BJ (cell line): ENCODE measurements around the gene VAMP2. TPM values are rescaled to one million over a fixed set of nuclear protein-coding genes. Genes with fewer than 3 reads are reported as not detected.

Source experiments
- CTCF ChIA-PET: fragments of 350-600 bp; formaldehyde crosslinking; extraction: SDS; loops from one replicate; lab custom pipeline; 2021; ENCODE audit warnings: antibody characterized with exemption, inconsistent platforms; lab: Yijun Ruan, JAX
- POLR2A ChIA-PET: fragments of 300-600 bp; sonication (Branson Sonifier 250); formaldehyde crosslinking; extraction: SDS; loops from one replicate; lab custom pipeline; 2021; ENCODE audit warnings: antibody characterized with exemption; lab: Charles Lee
- DNase-seq: peaks from one replicate; pipeline ENCODE4 v3.0.0-alpha.2; 2011; ENCODE audit warnings: low read depth
- H3K27me3 ChIP-seq: 2 replicates; pipeline ENCODE4 v1.6.0; 2011; ENCODE audit warnings: low read length; ENCODE audit not compliant: control insufficient read depth, insufficient read depth
- H3K36me3 ChIP-seq: 2 replicates; pipeline ENCODE4 v1.5.1; 2011; ENCODE audit warnings: low read length; ENCODE audit not compliant: control insufficient read depth, insufficient read depth
- H3K4me3 ChIP-seq: 2 replicates; pipeline ENCODE4 v1.5.1; 2011; ENCODE audit warnings: low read depth, mild to moderate bottlenecking, control low read depth, low read length
- CTCF ChIP-seq: IDR thresholded peaks from 2 replicates; pipeline ENCODE4 v1.5.1; 2011; ENCODE audit warnings: low read depth, mild to moderate bottlenecking, control low read depth, inconsistent platforms, low read length, moderate library complexity; ENCODE audit not compliant: insufficient read depth
- polyA plus RNA-seq: library from polyadenylated mRNA; depleted of rRNA; stranded (reverse); fragments of >200 nt; gene quantifications from 2 replicates; pipeline ENCODE4 v1.2.3, GENCODE V29; 2011

VAMP2 gene
- polyA plus RNA-seq, 1 experiment: 22.8 TPM

GRCh38 chr17:8161289-8162232 is 1.2 kb downstream of the VAMP2 start:
- ChIA-PET CTCF (interaction anchor here (0.5 to 4.7 kb wide), 6 partner anchors 11 to 62 kb away, joined by 3 to 31 read pairs (median 4); no protein-coding TSS in a partner anchor), POLR2A (no interaction called here)
- DNase-seq: no peak
- peak overlapping the region; percentile 100 for H3K4me3 ChIP-seq
- H3K27me3 ChIP-seq: no peaks in the 10 kb centered on the region
- peaks cover 12% of the 10 kb centered on the region for H3K36me3 ChIP-seq
- TF ChIP-seq CTCF: no peak

GRCh38 chr17:8160741-8161221 is 2.0 kb downstream of the VAMP2 start:
- ChIA-PET POLR2A (no interaction called here), CTCF (interaction anchor here (0.5 to 4.7 kb wide), 6 partner anchors 10 to 67 kb away, joined by 3 to 31 read pairs (median 4); no protein-coding TSS in a partner anchor)
- Histone ChIP-seq H3K27me3 (no peaks in the 10 kb centered on the region), H3K36me3 (peaks cover 12% of the 10 kb centered on the region), H3K4me3 (no peak overlapping the region)
- DNase-seq: no peak
- no peak for TF ChIP-seq CTCF

GRCh38 chr17:8160224-8160577 is 2.5 kb downstream of the VAMP2 start:
- Histone ChIP-seq H3K27me3 (no peaks in the 10 kb centered on the region), H3K36me3 (peaks cover 12% of the 10 kb centered on the region), H3K4me3 (no peak overlapping the region)
- TF ChIP-seq CTCF: no peak
- ChIA-PET CTCF (interaction anchor here (1.2 to 4.7 kb wide), 5 partner anchors 9 to 41 kb away, joined by 3 to 31 read pairs (median 8); partner anchors contain the start of gene HES7), POLR2A (no interaction called here)
- no peak for DNase-seq

GRCh38 chr17:8159459-8160223 is 3.1 kb downstream of the VAMP2 start:
- H3K4me3 ChIP-seq: no peak overlapping the region
- no peaks in the 10 kb centered on the region for H3K27me3 ChIP-seq
- no peak for TF ChIP-seq CTCF
- CTCF ChIA-PET: interaction anchor here (1.1 to 4.7 kb wide), 8 partner anchors 9 to 67 kb away, joined by 3 to 31 read pairs (median 6); partner anchors contain the start of gene HES7
- peaks cover 12% of the 10 kb centered on the region for H3K36me3 ChIP-seq
- POLR2A ChIA-PET: no interaction called here
- no peak for DNase-seq
